HepG2 (cell line): ENCODE measurements around the gene DZANK1. TPM values are rescaled to one million over a fixed set of nuclear protein-coding genes. Genes with fewer than 3 reads are reported as not detected.

Experiments
- AGO1 ChIP-seq: fragments of 200-400 bp; formaldehyde crosslinking; IDR thresholded peaks from 2 replicates; pipeline ENCODE4 v1.6.1; 2017; ENCODE audit warnings: mild to moderate bottlenecking, low read depth, low read length, moderate library complexity; ENCODE audit not compliant: poor library complexity, severe bottlenecking
- GZF1 ChIP-seq: sonication (generic); formaldehyde crosslinking; IDR thresholded peaks from 2 replicates; pipeline ENCODE4 v1.5.1; 2020; ENCODE audit warnings: mild to moderate bottlenecking, missing genetic modification reagents
- HDAC1 ChIP-seq: sonication (generic); formaldehyde crosslinking; IDR thresholded peaks from 2 replicates; pipeline ENCODE4 v1.5.1; 2020; ENCODE audit warnings: mild to moderate bottlenecking, missing genetic modification reagents
- HNF4A ChIP-seq: sonication (generic); formaldehyde crosslinking; IDR thresholded peaks from 2 replicates; pipeline ENCODE4 v1.4.0; 2020; ENCODE audit warnings: missing genetic modification reagents
- JARID2 ChIP-seq: sonication (generic); formaldehyde crosslinking; IDR thresholded peaks from 2 replicates; pipeline ENCODE4 v1.8.1; 2023; ENCODE audit warnings: missing genetic modification reagents, inconsistent platforms; ENCODE audit not compliant: insufficient replicate concordance
- MBD4 ChIP-seq: IDR thresholded peaks from 2 replicates; pipeline ENCODE4 v1.6.1; 2012; ENCODE audit warnings: low read length, inconsistent platforms, borderline replicate concordance
- NCOR1 ChIP-seq: fragments of 200-600 bp; sonication (generic); IDR thresholded peaks from 2 replicates; pipeline ENCODE4 v1.7.0; 2017; ENCODE audit warnings: antibody characterized with exemption, low read length, borderline replicate concordance
- SETDB1 ChIP-seq: sonication (generic); formaldehyde crosslinking; IDR thresholded peaks from 2 replicates; pipeline ENCODE4 v1.5.1; 2020; ENCODE audit warnings: missing genetic modification reagents, mild to moderate bottlenecking, borderline replicate concordance
- SMARCE1 ChIP-seq: fragments of 450-650 bp; IDR thresholded peaks from 2 replicates; pipeline ENCODE4 v1.6.1; 2017; ENCODE audit warnings: borderline replicate concordance
- ZNF142 ChIP-seq: sonication (generic); formaldehyde crosslinking; IDR thresholded peaks from 2 replicates; pipeline ENCODE4 v1.4.0; 2020; ENCODE audit warnings: missing genetic modification reagents
- ZNF30 ChIP-seq: sonication (generic); formaldehyde crosslinking; IDR thresholded peaks from 2 replicates; pipeline ENCODE4 v1.5.0; 2020; ENCODE audit warnings: mild to moderate bottlenecking, missing genetic modification reagents
- ZNF512 ChIP-seq: sonication (generic); formaldehyde crosslinking; IDR thresholded peaks from 2 replicates; pipeline ENCODE4 v1.4.0; 2020; ENCODE audit warnings: mild to moderate bottlenecking, missing genetic modification reagents
- ZNF687 ChIP-seq: sonication (generic); formaldehyde crosslinking; IDR thresholded peaks from 2 replicates; pipeline ENCODE4 v1.5.1; 2020; ENCODE audit warnings: mild to moderate bottlenecking, missing genetic modification reagents, moderate library complexity
- ZNF816 ChIP-seq: sonication (generic); formaldehyde crosslinking; IDR thresholded peaks from 2 replicates; pipeline ENCODE4 v1.8.0; 2022; ENCODE audit warnings: missing genetic modification reagents, mild to moderate bottlenecking, borderline replicate concordance
- ZNF841 ChIP-seq: sonication (generic); formaldehyde crosslinking; IDR thresholded peaks from 2 replicates; pipeline ENCODE4 v1.8.1; 2023; ENCODE audit warnings: missing genetic modification reagents, borderline replicate concordance
- ZSCAN9 ChIP-seq: IDR thresholded peaks from 2 replicates; pipeline ENCODE4 v1.6.1; 2016; ENCODE audit warnings: borderline replicate concordance
- polyA plus RNA-seq, 8 experiments: library from polyadenylated mRNA; depleted of rRNA in 3 of 8; stranded (reverse) in 7 of 8; unstranded in 1 of 8; fragments of >200 nt; fragmentation: Illumina TruSeq in 4 of 8; extraction: Trizol in 4 of 8; gene quantifications; 2 replicates each; pipeline versions ENCODE4 v1.2.1 to v1.2.3, GENCODE V29; 2011 to 2016; ENCODE audit warnings: low read depth in 4 of 8, missing spikeins in 1 of 8, mixed read lengths in 1 of 8; ENCODE audit not compliant: insufficient read depth in 1 of 8
- total RNA-seq, 5 experiments: library from RNA; depleted of rRNA; stranded (reverse); fragments of >200 nt; fragmentation: Illumina TruSeq; extraction: Trizol; gene quantifications; 2 replicates each; pipeline ENCODE4 v1.2.3, GENCODE V29; 2016; ENCODE audit warnings: low read depth in 1 of 5

The DZANK1 gene
- total and polyA plus RNA-seq, 2 of the 13 experiments (the other 11 are each of a cell fraction or from before 2014, with no cell fraction given) = 1.6 to 3.2 TPM

GRCh38 chr20:18466894-18467730 is at the start of gene DZANK1, which contains the start of gene POLR3F (continued):
- peak; percentile 87; the same call in 1 of the 2 replicates for TF ChIP-seq ZSCAN9
- peak; percentile 82 for TF ChIP-seq ZNF687
- TF ChIP-seq NCOR1 = peak; percentile 83; the same call in 1 of the 2 replicates
- TF ChIP-seq HDAC1 (CRISPR knock-in tag) = peak; percentile 100
- no peak; the same call in 1 of the 2 replicates for TF ChIP-seq ZNF142 (CRISPR knock-in tag)
- no peak for TF ChIP-seq JARID2 (CRISPR knock-in tag)
- peak; percentile 82 for TF ChIP-seq AGO1
- no peak for TF ChIP-seq MBD4
- no peak for TF ChIP-seq ZNF841 (CRISPR knock-in tag)
- peak; percentile 27 for TF ChIP-seq HNF4A (CRISPR knock-in tag)
- TF ChIP-seq SMARCE1 = no peak
- no peak for TF ChIP-seq ZNF512 (CRISPR knock-in tag)
- no peak; the same call in 1 of the 2 replicates for TF ChIP-seq ZNF30 (CRISPR knock-in tag)
- TF ChIP-seq ZNF816 (CRISPR knock-in tag) = peak; percentile 71; the same call in 1 of the 2 replicates
- 0 out of 2 replicates have a peak, but pooled peaks have one; percentile 3 for TF ChIP-seq SETDB1 (CRISPR knock-in tag)
- TF ChIP-seq GZF1 = no peak
